Measurements from ENCODE around the gene ANKRD11. TPM values are rescaled to one million over a fixed set of nuclear protein-coding genes. Genes with fewer than 3 reads are reported as not detected.
"Not testable (repeated sequence)": the region's sequence is repeated elsewhere in the genome, so short reads cannot be mapped to it uniquely, and the experiment has no call there.

Gene ANKRD11
- polyA plus RNA-seq, 3 donors, result 3.2 to 62.4 (median 5.4) TPM

GRCh38 chr16:89363621-89364393, 126.6 kb downstream of the ANKRD11 start:
- Histone ChIP-seq H3K36me3 (replicated peaks in 1 of 2; ENCODE audit: control insufficient read depth in 1 of 2, insufficient read depth in 2 of 2, low read length in 2 of 2) (peaks cover 2 to 4% of the 10 kb centered on the region in 2 donors), H3K9ac (ENCODE audit: insufficient read depth, low read length, poor library complexity, severe bottlenecking) (peak overlapping the region; percentile 6), H3K27ac (ENCODE audit: low read depth in 1 of 2, low read length in 2 of 2) (peak overlapping the region in 1 of 2 donors; percentile 74), H4K20me1 (ENCODE audit: insufficient read depth, low read length) (peaks cover 100% of the 10 kb centered on the region), H3K27me3 (ENCODE audit: control insufficient read depth in 2 of 2, insufficient read depth in 2 of 2, low read length in 2 of 2) (no peaks in the 10 kb centered on the region), H3K4me1 (ENCODE audit: control insufficient read depth in 1 of 2, insufficient read depth in 2 of 2, low read length in 2 of 2) (peaks cover 61 to 70% of the 10 kb centered on the region in 2 donors), H3K4me2 (replicated peaks; ENCODE audit: extremely low read depth, low read length, poor library complexity, severe bottlenecking) (no peak overlapping the region), H3K79me2 (ENCODE audit: insufficient read depth, low read length) (peaks cover 94% of the 10 kb centered on the region), H3K4me3 (replicated peaks in 1 of 3; ENCODE audit: low read depth in 2 of 3, low read length in 3 of 3) (no peak overlapping the region), H3K9me3 (replicated peaks in 1 of 2; ENCODE audit: control insufficient read depth in 1 of 2, insufficient read depth in 1 of 2, low read length in 2 of 2) (no peaks in the 10 kb centered on the region), H2AFZ (ENCODE audit: insufficient read depth, low read depth, low read length, poor library complexity, severe bottlenecking) (no peak overlapping the region)
- Mint-ChIP-seq H3K4me1 (peaks cover 79% of the 10 kb centered on the region), H3K27ac (peak overlapping the region; percentile 73 to 94 (median 79)), H3K9me3 (no peaks in the 10 kb centered on the region), H3K4me3 (no peak overlapping the region), H3K36me3 (peaks cover 14 to 36% of the 10 kb centered on the region in 2 donors), H3K27me3 (ENCODE audit: low read depth in 3 of 3) (no peaks in the 10 kb centered on the region)
- peak; percentile 47 to 79 (median 66) for DNase-seq
- intact Hi-C loops (cut with micrococcal nuclease), result loop anchor here in 1 of 2 donors (5.0 kb wide), 1 partner anchor 143 kb away; the partner anchor contains the start of gene SPG7
- WGBS (ENCODE audit: insufficient coverage), result 5% methylated on average over 7 of the region's 12 CpGs
- TF ChIP-seq CTCF (IDR thresholded peaks at IDR 0.05), result no peak

- not testable (repeated sequence) for H3K9ac ChIP-seq (ENCODE audit: insufficient read depth, low read length, poor library complexity, severe bottlenecking); H3K27me3 ChIP-seq (ENCODE audit: control insufficient read depth in 2 of 2, insufficient read depth in 2 of 2, low read length in 2 of 2); H3K36me3 ChIP-seq (replicated peaks in 1 of 2; ENCODE audit: control insufficient read depth in 1 of 2, insufficient read depth in 2 of 2, low read length in 2 of 2); DNase-seq; H3K9me3 Mint-ChIP-seq; H3K9me3 ChIP-seq (replicated peaks in 1 of 2; ENCODE audit: control insufficient read depth in 1 of 2, insufficient read depth in 1 of 2, low read length in 2 of 2); H3K27me3 Mint-ChIP-seq (ENCODE audit: low read depth in 3 of 3); H2AFZ ChIP-seq (ENCODE audit: insufficient read depth, low read depth, low read length, poor library complexity, severe bottlenecking)
- Histone ChIP-seq H3K4me3 (replicated peaks in 1 of 3; ENCODE audit: low read depth in 2 of 3, low read length in 3 of 3) (peak overlapping the region in 1 of 3 experiments; percentile 56), H3K27ac (ENCODE audit: low read depth in 1 of 2, low read length in 2 of 2) (peak overlapping the region; percentile 63 to 93), H3K79me2 (ENCODE audit: insufficient read depth, low read length) (peaks cover 94% of the 10 kb centered on the region), H3K4me2 (replicated peaks; ENCODE audit: extremely low read depth, low read length, poor library complexity, severe bottlenecking) (peak overlapping the region; percentile 70), H3K4me1 (ENCODE audit: control insufficient read depth in 1 of 2, insufficient read depth in 2 of 2, low read length in 2 of 2) (peaks cover 72 to 81% of the 10 kb centered on the region in 2 donors), H4K20me1 (ENCODE audit: insufficient read depth, low read length) (peaks cover 100% of the 10 kb centered on the region)
- Mint-ChIP-seq H3K4me3 (peak overlapping the region in 1 of 2 donors; percentile 68), H3K36me3 (peaks cover 14 to 33% of the 10 kb centered on the region in 2 donors), H3K27ac (peak overlapping the region; percentile 87 to 98 (median 94)), H3K4me1 (peaks cover 90% of the 10 kb centered on the region)
- 82% methylated on average over 6 of the region's 14 CpGs for WGBS (ENCODE audit: insufficient coverage)
- intact Hi-C loops (cut with micrococcal nuclease), result loop anchor here in 1 of 2 donors (5.0 kb wide), 1 partner anchor 145 kb away; the partner anchor contains the start of gene SPG7
Measured at GRCh38 chr16:89362540-89363223, 127.7 kb downstream of the ANKRD11 start.

All from CD14-positive monocyte (primary cell).